22Rv1 (cell line): ENCODE results near the gene ABCC10.
"Not testable (repeated sequence)": the region's sequence is repeated elsewhere in the genome, so short reads cannot be mapped to it uniquely, and the experiment has no call there.

Experiments
- H3K27ac ChIP-seq: fragments of 450-650 bp; 2 replicates; pipeline ENCODE4 v1.5.1; 2017
- CTCF ChIP-seq: fragments of 450-650 bp; IDR thresholded peaks from 2 replicates; pipeline ENCODE4 v1.5.1; 2017; ENCODE audit warnings: mild to moderate bottlenecking
- ZFX ChIP-seq: fragments of 450-650 bp; IDR thresholded peaks from 2 replicates; pipeline ENCODE4 v1.6.1; 2017; ENCODE audit warnings: antibody characterized with exemption, borderline replicate concordance

Gene ABCC10

DNA sequence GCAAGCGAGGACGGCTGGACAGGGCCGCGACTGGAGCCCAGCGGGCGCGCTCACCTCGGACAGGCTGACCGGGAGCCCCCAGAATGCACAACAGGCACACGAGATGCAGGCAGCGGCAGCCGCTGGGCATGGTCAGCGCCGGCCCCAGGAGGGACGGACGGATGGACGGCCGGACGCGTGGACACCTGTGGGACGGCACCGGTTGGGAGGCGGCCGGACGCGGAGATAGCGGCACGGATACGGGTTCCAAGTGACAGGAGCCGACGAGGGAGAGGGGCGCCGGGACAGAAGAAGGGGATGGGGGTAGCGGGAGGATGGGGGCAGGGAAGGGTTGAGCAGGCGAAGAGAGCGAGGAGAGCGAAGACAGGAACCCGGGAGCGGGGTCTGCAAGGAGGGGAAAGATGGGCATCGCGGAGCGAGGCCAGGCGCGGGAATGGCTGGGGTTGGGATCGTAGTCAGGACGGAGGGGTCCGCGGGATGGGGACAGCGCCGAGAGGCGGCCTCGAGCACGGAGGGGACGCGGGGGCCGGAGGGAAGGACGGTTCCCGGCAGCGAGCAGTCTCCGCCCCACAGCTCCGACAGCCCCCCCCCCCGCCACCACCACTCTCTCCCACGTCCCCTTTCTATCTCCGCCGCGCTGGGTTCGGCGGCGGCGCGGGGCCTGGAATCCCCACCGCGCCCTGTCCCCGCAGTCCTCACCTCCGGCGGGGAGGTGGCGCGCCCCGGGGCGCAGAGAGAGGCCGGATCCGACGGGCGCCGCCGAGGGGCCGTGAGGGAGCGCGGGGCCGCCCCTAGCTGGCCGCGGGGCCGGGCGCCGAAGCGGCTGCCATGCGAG, 27.6 kb downstream of the ABCC10 start:
- no peak overlapping the region for H3K27ac ChIP-seq

GRCh38 chr6:43455531-43456428, 28.4 kb downstream of the ABCC10 start, which contains the start of gene DLK2:
DLK2 (minus strand) TSS chr6:43455548; CDS start chr6:43454825, 723 bp downstream.
- no peak within 1 kb of the TSS for H3K27ac ChIP-seq

More for the DNA sequence above, 27.6 kb downstream of the ABCC10 start:
- no peak for TF ChIP-seq ZFX
- TF ChIP-seq CTCF: peak; percentile 78

DNA sequence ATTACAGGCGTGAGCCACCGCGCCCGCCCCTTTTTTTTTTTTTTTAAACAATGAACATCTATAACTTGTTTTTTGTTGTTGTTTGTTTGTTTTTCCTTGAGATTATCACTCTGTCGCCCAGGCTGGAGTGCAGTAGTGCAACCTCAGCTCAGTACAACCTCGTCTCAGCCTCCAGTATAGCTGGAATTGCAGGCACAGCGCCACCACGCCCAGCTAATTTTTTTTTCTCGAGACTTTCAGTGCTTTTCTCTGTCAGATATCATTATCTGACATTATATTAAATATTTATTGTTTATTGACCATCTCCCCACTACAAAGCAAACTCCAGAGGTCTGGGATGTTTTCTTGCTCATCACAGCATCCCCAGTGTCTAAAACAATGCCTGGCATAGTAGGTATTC, 30.3 kb downstream of the ABCC10 start:
- TF ChIP-seq ZFX (no peak), CTCF (peak; percentile 52)
- H3K27ac ChIP-seq: no peak overlapping the region

More at GRCh38 chr6:43455531-43456428, 28.4 kb downstream of the ABCC10 start, which contains the start of gene DLK2:
- TF ChIP-seq ZFX (no peak), CTCF (no peak)

DNA sequence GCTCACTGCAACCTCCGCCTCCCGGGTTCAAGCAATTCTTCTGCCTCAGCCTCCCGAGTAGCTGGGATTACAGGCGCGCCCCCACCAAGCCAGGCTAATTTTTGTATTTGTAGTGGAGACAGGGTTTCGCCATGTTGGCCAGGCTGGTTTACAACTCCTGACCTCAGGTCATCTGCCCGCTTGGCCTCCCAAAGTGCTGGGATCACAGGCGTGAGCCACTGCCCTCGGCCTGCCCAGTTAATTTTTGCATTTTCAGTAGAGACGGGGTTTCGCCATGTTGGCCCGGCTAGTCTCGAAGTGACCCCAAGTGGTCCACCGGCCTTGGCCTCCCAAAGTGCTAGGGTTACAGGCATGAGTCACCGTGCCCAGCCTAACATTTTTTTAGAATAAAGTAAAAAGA, 30.8 kb downstream of the ABCC10 start:
- not testable (repeated sequence) for H3K27ac ChIP-seq

DNA sequence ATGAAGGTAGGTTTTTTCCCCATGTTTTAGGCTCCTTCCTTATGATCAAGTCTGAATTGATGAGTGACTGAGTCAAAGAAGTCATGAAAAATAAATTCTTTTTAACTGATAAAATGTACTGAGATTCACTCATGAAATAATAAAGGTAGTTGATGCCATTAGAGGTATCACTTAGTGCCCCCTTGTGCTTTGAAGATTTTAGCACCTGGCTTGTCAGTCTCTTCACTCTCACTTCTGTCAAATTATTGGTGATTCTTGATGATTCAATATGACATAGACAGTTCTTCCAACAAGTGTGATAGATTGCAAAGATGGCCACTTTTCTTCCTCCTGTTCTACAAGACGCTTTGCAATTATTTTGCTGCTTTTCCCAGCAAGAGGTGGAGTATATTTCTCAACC, 32.2 kb downstream of the ABCC10 start:
- no peak for TF ChIP-seq ZFX
- no peak for TF ChIP-seq CTCF
- H3K27ac ChIP-seq: no peak overlapping the region

- H3K27ac ChIP-seq: no peak overlapping the region
- no peak for TF ChIP-seq ZFX
- TF ChIP-seq CTCF: no peak
These were observed 32.7 kb downstream of the ABCC10 start for GRCh38 chr6:43460032-43460431.

DNA sequence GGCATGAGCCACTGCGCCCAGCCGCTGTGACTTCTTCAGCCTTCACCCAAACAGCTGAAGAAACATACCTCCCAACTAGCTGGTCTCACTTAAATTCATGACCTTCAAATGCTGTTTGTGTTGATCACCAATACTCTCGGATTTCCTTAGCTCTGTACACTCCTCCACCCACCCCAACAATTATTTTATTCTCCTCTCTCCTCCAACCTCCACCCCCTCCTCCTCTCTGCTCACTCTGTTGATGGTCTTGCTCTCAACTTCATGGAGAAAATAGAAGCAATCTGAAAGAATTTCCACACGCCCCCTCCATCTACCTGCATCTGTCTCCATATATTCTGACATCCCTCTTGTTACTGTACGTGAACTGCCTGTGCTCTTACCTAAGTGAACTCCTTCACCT, 34.6 kb downstream of the ABCC10 start:
- TF ChIP-seq ZFX: no peak
- no peak for TF ChIP-seq CTCF
- no peak overlapping the region for H3K27ac ChIP-seq
